Progenitor cell of endocrine pancreas (in vitro differentiated cells): ENCODE results near the gene HSD17B3. TPM values are rescaled to one million over a fixed set of nuclear protein-coding genes. Genes with fewer than 3 reads are reported as not detected.
"Not testable (repeated sequence)": the region's sequence is repeated elsewhere in the genome, so short reads cannot be mapped to it uniquely, and the experiment has no call there.

ENCODE experiments used
- DNase-seq: peaks from one replicate; pipeline ENCODE4 v3.0.0; 2021; ENCODE audit warnings: low spot score; ENCODE audit not compliant: unreplicated experiment
- H3K27ac Mint-ChIP-seq: 2 replicates; pipeline ENCODE4 v1.8.0; 2021; ENCODE audit warnings: mild to moderate bottlenecking, moderate library complexity, mixed read lengths
- H3K27me3 Mint-ChIP-seq: 2 replicates; pipeline ENCODE4 v1.8.0; 2021; ENCODE audit warnings: mixed read lengths
- H3K36me3 Mint-ChIP-seq: 2 replicates; pipeline ENCODE4 v1.8.0; 2022; ENCODE audit warnings: mixed read lengths; ENCODE audit not compliant: insufficient read depth
- H3K4me1 Mint-ChIP-seq: 2 replicates; pipeline ENCODE4 v1.8.0; 2021; ENCODE audit warnings: low read depth, mixed read lengths
- H3K4me3 Mint-ChIP-seq: 2 replicates; pipeline ENCODE4 v1.8.0; 2021; ENCODE audit warnings: low read depth, mild to moderate bottlenecking, moderate library complexity, mixed read lengths
- H3K9me3 Mint-ChIP-seq: 2 replicates; pipeline ENCODE4 v1.8.0; 2021; ENCODE audit warnings: low read depth, mixed read lengths
- total RNA-seq: library from RNA; stranded (reverse); gene quantifications from 2 replicates; pipeline ENCODE4 v1.2.1, GENCODE V29; 2021
- TF ChIP-seq, protein P1 (sequence below): fragments of 200-600 bp; sonication (generic); IDR thresholded peaks from one replicate; pipeline ENCODE4 v1.5.0; 2021; ENCODE audit warnings: antibody characterized with exemption, mild to moderate bottlenecking; ENCODE audit not compliant: unreplicated experiment

Gene HSD17B3
- total RNA-seq, 1 donor from 2014 or later = not detected

DNA sequence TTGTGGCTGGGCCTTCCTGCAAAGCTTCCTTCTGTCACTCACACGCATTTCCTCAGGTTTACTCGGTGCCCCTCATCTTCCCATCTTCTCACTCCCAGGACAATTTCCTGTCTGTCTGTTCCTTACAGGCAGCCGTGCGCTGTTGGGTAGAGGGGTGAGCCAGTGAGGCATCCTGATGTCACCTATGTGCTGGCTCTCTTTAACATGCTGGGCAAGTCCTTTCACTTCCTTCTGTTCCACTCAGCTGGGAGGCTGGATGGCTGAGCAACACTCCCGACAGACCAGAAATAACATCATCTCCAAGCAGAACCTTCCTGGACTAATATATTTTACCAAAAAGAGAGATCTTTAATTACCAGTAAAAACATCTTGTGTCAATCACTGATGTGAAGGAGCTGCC lies 103.0 kb downstream of the HSD17B3 start:
- H3K4me1 Mint-ChIP-seq = peaks cover 10% of the 10 kb centered on the region
- peaks cover 26% of the 10 kb centered on the region for H3K27me3 Mint-ChIP-seq
- no peak for DNase-seq
- no peak overlapping the region for H3K27ac Mint-ChIP-seq
- H3K4me3 Mint-ChIP-seq = no peak overlapping the region
- H3K9me3 Mint-ChIP-seq = no peaks in the 10 kb centered on the region
- no peaks in the 10 kb centered on the region for H3K36me3 Mint-ChIP-seq
- TF ChIP-seq, protein P1, sequence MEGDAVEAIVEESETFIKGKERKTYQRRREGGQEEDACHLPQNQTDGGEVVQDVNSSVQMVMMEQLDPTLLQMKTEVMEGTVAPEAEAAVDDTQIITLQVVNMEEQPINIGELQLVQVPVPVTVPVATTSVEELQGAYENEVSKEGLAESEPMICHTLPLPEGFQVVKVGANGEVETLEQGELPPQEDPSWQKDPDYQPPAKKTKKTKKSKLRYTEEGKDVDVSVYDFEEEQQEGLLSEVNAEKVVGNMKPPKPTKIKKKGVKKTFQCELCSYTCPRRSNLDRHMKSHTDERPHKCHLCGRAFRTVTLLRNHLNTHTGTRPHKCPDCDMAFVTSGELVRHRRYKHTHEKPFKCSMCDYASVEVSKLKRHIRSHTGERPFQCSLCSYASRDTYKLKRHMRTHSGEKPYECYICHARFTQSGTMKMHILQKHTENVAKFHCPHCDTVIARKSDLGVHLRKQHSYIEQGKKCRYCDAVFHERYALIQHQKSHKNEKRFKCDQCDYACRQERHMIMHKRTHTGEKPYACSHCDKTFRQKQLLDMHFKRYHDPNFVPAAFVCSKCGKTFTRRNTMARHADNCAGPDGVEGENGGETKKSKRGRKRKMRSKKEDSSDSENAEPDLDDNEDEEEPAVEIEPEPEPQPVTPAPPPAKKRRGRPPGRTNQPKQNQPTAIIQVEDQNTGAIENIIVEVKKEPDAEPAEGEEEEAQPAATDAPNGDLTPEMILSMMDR = no peak

DNA sequence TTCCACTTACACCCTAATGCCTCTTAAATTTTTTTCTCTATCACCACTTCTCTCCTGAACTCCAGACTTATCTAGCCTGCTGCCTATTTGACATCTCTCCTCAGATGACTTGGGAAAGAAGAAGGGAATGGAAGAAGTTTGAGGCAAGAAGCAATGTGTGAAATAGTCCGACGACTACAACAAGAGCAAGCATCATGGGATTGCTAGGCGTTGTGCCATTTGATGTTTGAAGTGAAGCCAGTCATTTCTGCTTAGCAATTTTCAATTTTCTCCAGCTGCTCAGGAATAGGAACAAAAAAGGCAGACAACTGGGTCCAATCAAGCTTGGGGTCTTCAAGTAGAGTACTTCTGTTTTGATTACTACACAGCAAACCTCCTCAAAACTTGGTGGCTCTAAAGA lies 106.4 kb downstream of the HSD17B3 start:
- H3K9me3 Mint-ChIP-seq = peaks cover 12% of the 10 kb centered on the region
- H3K36me3 Mint-ChIP-seq = peaks cover 4% of the 10 kb centered on the region
- no peak overlapping the region for H3K27ac Mint-ChIP-seq
- H3K4me3 Mint-ChIP-seq = no peak overlapping the region
- H3K27me3 Mint-ChIP-seq = peaks cover 25% of the 10 kb centered on the region
- peaks cover 4% of the 10 kb centered on the region for H3K4me1 Mint-ChIP-seq
- no peak for DNase-seq
- TF ChIP-seq, protein P1 = no peak

DNA sequence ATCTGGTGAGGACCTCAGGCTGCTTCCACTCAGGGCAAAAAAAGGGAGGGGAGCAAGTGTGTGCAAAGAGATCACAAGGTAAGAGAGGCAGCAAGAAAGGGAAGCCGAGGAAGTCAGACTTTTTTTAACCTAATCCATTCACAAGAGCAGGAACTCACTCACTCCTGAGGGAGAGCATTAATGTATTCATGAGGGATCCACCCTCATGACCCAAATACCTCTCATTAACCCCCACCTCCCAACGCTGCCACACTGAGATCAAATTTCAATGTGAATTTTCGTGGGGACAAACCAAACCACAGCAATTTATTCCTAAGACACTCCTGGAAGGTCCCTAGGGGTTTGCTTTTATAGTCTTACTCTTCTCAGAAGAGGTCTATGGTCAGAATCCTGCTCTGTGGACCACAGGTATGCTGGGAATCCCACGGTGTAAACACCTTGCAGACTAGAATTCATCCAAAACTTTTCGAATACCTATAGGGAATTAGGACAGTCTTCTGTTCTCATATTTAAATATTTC lies 108.7 kb downstream of the HSD17B3 start:
- Mint-ChIP-seq H3K36me3 (peaks cover 4% of the 10 kb centered on the region), H3K27me3 (peaks cover 13% of the 10 kb centered on the region), H3K4me3 (no peak overlapping the region), H3K27ac (no peak overlapping the region), H3K9me3 (peaks cover 19% of the 10 kb centered on the region), H3K4me1 (peaks cover 4% of the 10 kb centered on the region)
- TF ChIP-seq, protein P1 = no peak
- DNase-seq = no peak

DNA sequence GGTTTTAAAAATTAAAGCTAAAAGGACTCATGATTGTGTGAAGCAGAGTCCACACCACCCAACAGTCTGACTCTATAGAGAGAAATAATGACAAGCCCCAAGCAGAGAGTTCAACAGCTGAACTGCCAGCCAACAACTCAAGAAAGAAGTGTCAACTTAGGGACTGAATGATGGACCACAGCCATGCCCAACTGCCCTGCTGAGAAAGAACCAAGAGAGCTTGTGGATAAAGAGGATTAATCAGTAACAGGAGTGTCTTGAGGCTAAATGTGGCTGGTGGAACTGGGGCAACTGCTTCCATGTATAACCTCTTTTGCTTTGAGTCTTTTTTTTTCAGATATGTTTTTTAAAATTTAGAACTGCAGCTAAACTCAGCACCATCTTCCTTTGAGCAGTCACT lies 109.3 kb downstream of the HSD17B3 start:
- TF ChIP-seq, protein P1 = no peak
- Mint-ChIP-seq H3K4me1 (peaks cover 4% of the 10 kb centered on the region), H3K27me3 (peaks cover 10% of the 10 kb centered on the region), H3K4me3 (no peak overlapping the region), H3K9me3 (peaks cover 19% of the 10 kb centered on the region), H3K27ac (no peak overlapping the region), H3K36me3 (peaks cover 4% of the 10 kb centered on the region)
- no peak for DNase-seq

DNA sequence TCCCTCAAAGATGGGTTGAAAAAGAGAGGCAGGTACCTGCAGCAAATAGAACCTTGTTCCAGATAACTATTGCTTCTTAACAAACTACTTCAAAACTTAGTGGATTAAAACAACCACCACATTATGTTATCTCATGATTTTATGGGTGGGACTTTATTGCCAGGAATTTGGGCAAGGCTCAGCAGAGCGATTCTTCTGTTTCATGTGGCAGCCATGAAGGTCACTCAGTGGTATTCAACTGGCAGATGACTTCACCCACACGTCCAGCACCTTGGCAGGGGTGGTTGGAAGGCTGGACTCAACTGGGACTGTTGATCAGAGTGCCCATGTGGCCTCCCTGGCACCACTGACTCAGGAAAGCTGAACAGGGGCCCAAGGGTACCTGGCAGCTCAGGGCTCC lies 112.0 kb downstream of the HSD17B3 start:
- DNase-seq = no peak
- peaks cover 8% of the 10 kb centered on the region for H3K27me3 Mint-ChIP-seq
- no peak overlapping the region for H3K4me3 Mint-ChIP-seq
- H3K36me3 Mint-ChIP-seq = peaks cover 4% of the 10 kb centered on the region
- peaks cover 19% of the 10 kb centered on the region for H3K9me3 Mint-ChIP-seq
- TF ChIP-seq, protein P1 = no peak
- H3K27ac Mint-ChIP-seq = no peak overlapping the region
- H3K4me1 Mint-ChIP-seq = peaks cover 17% of the 10 kb centered on the region

DNA sequence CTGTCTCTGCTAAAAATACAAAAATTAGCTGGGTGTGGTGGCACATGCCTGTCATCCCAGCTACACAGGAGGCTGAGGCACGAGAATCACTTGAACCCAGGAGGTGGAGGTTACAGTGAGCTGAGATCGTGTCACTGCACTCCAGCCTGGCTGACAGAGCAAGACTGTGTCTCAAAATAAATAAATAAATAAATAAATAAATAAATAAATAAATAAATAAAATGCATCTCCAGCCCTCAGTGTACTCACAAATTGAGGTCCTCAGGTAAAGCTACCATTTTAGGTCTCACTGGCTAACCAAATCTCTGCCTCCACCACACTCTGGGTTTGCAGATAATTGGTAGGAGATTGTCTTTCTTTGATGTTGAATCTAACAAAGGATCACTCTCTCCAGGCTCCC lies 112.4 kb downstream of the HSD17B3 start:
- H3K27ac Mint-ChIP-seq, H3K4me3 Mint-ChIP-seq, H3K27me3 Mint-ChIP-seq, DNase-seq, H3K36me3 Mint-ChIP-seq: not testable (repeated sequence)
- peaks cover 17% of the 10 kb centered on the region for H3K4me1 Mint-ChIP-seq
- H3K9me3 Mint-ChIP-seq = peaks cover 19% of the 10 kb centered on the region
